RWPE1 (cell line): ENCODE data around the gene EMILIN3.
"Not testable (repeated sequence)": the region's sequence is repeated elsewhere in the genome, so short reads cannot be mapped to it uniquely, and the experiment has no call there.

ENCODE experiments used
- CTCF ChIA-PET: fragments of 350-600 bp; sonication (Branson Sonifier 250); formaldehyde crosslinking; extraction: SDS; loops from one replicate; lab custom pipeline; 2021; lab: Yijun Ruan, JAX
- POLR2A ChIA-PET: fragments of 400-600 bp; formaldehyde crosslinking; extraction: SDS; loops from one replicate; lab custom pipeline; 2020; ENCODE audit warnings: antibody characterized with exemption; ENCODE audit not compliant: low non-redundant PET; lab: Yijun Ruan, JAX
- DNase-seq: peaks from one replicate; pipeline ENCODE4 v3.0.0; 2012; ENCODE audit warnings: low spot score
- H3K27ac ChIP-seq: fragments of 450-650 bp; 2 replicates; pipeline ENCODE4 v1.5.1; 2017
- TF ChIP-seq, protein P1 (sequence below): fragments of 450-650 bp; conservative IDR thresholded peaks from 2 replicates; pipeline ENCODE4 v1.5.1; 2017; ENCODE audit warnings: low read depth, mild to moderate bottlenecking

The EMILIN3 gene

GRCh38 chr20:41316051-41316450 is 50.6 kb downstream of the EMILIN3 start:
- TF ChIP-seq, protein P1, sequence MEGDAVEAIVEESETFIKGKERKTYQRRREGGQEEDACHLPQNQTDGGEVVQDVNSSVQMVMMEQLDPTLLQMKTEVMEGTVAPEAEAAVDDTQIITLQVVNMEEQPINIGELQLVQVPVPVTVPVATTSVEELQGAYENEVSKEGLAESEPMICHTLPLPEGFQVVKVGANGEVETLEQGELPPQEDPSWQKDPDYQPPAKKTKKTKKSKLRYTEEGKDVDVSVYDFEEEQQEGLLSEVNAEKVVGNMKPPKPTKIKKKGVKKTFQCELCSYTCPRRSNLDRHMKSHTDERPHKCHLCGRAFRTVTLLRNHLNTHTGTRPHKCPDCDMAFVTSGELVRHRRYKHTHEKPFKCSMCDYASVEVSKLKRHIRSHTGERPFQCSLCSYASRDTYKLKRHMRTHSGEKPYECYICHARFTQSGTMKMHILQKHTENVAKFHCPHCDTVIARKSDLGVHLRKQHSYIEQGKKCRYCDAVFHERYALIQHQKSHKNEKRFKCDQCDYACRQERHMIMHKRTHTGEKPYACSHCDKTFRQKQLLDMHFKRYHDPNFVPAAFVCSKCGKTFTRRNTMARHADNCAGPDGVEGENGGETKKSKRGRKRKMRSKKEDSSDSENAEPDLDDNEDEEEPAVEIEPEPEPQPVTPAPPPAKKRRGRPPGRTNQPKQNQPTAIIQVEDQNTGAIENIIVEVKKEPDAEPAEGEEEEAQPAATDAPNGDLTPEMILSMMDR = no peak
- no peak overlapping the region for H3K27ac ChIP-seq
- CTCF ChIA-PET = interaction anchor here (0.6 to 1.1 kb wide), 4 partner anchors 18 to 1881 kb away, joined by 3 to 5 read pairs (median 3); no protein-coding TSS in a partner anchor
- POLR2A ChIA-PET = no interaction called here
- no peak for DNase-seq

DNA sequence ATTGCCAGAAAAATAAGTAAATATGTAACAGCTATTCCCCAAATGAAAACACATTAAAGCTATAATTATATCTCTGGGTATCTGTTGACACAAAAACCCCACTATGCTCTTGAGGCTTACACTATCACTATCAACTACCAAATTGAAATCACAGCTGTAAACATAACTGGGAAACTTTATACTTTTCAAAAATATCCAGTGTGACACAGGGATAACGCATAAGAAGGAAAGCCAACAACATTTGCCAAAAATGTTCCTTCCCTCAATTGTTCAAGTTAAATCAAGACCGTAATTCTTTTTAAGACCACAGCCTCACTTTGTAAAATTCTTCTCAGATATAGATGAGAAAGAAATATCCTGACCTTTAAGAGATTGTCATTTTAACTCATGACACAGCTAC is 52.2 kb downstream of the EMILIN3 start:
- DNase-seq = no peak
- ChIA-PET POLR2A (no interaction called here), CTCF (interaction anchor here (0.7 kb wide), 1 partner anchor 157 kb away, joined by 3 read pairs; no protein-coding TSS in a partner anchor)
- TF ChIP-seq, protein P1 = no peak
- no peak overlapping the region for H3K27ac ChIP-seq

- POLR2A ChIA-PET, DNase-seq, H3K27ac ChIP-seq: not testable (repeated sequence)
- CTCF ChIA-PET = interaction anchor here (0.7 kb wide), 1 partner anchor 9 kb away, joined by 3 read pairs; no protein-coding TSS in a partner anchor
Observed at GRCh38 chr20:41312009-41312408, 54.6 kb downstream of the EMILIN3 start.
